Measurements from ENCODE around the gene RNF167.

Gene RNF167

GRCh38 chr17:4939796-4940554 lies at the start of gene RNF167, which contains the start of gene SLC25A11:
TSS of gene RNF167 (plus strand) at chr17:4940268. CDS start at chr17:4940910, 642 bp downstream.
TSS of gene SLC25A11 (minus strand) at chr17:4940046. CDS start at chr17:4939910, 136 bp downstream.
- peak within 1 kb of the TSS; percentile 89 for H3K4me3 ChIP-seq (ENCODE audit: low read length)
- TF ChIP-seq CTCF (conservative IDR thresholded peaks at IDR 0.05; ENCODE audit: low read length), result no peak
- DNase-seq (ENCODE audit: low read depth), result peak; percentile 100

- no peak for DNase-seq (ENCODE audit: low read depth)
- no peak for TF ChIP-seq CTCF (conservative IDR thresholded peaks at IDR 0.05; ENCODE audit: low read length)
- no peak overlapping the region for H3K4me3 ChIP-seq (ENCODE audit: low read length)
Measured at GRCh38 chr17:4891411-4892410, 48.4 kb upstream of the RNF167 start.

- no peak for TF ChIP-seq CTCF (conservative IDR thresholded peaks at IDR 0.05; ENCODE audit: low read length)
- no peak overlapping the region for H3K4me3 ChIP-seq (ENCODE audit: low read length)
- no peak for DNase-seq (ENCODE audit: low read depth)
Measured at GRCh38 chr17:4892499-4893221, 47.4 kb upstream of the RNF167 start.

GRCh38 chr17:4893272-4893671 lies 46.8 kb upstream of the RNF167 start:
- DNase-seq (ENCODE audit: low read depth), result no peak
- H3K4me3 ChIP-seq (ENCODE audit: low read length), result no peak overlapping the region
- TF ChIP-seq CTCF (conservative IDR thresholded peaks at IDR 0.05; ENCODE audit: low read length), result no peak

- H3K4me3 ChIP-seq (ENCODE audit: low read length), result no peak overlapping the region
- no peak for DNase-seq (ENCODE audit: low read depth)
- no peak for TF ChIP-seq CTCF (conservative IDR thresholded peaks at IDR 0.05; ENCODE audit: low read length)
Measured at GRCh38 chr17:4893721-4894560, 46.1 kb upstream of the RNF167 start.

GRCh38 chr17:4895121-4895520 lies 44.9 kb upstream of the RNF167 start:
- DNase-seq (ENCODE audit: low read depth), result no peak
- H3K4me3 ChIP-seq (ENCODE audit: low read length), result no peak overlapping the region
- no peak for TF ChIP-seq CTCF (conservative IDR thresholded peaks at IDR 0.05; ENCODE audit: low read length)

All from AG10803 (cell line).